Measurements from ENCODE around the gene TFE3.

Gene TFE3

DNA sequence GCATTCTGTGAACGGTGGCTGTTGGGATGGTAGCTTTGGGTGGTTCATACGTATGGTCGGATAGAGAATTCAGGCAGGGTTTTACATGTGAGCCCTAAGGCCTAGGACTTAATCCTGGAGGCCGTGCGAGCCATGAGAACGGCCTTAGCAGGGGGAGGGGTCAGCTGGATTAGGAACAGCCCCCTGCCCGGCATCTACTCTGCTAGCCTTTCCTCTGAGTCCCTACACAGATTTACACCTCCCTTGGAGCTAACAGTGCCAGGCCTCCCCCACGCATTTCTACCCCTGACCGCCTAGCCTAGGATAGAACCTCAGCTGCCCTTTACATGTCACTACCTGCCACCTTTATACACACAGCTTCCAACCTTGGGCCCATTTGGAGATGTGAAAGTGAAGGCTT, 23.5 kb upstream of the TFE3 start:
- no peak overlapping the region for H2AFZ ChIP-seq (ENCODE audit: low read length)
- H3K4me3 ChIP-seq (ENCODE audit: low read length), result no peak overlapping the region
- H4K20me1 ChIP-seq (ENCODE audit: insufficient read depth, low read length), result no peaks in the 10 kb centered on the region
- H3K36me3 ChIP-seq (replicated peaks; ENCODE audit: insufficient read depth, low read length), result no peaks in the 10 kb centered on the region
- H3F3A ChIP-seq (ENCODE audit: insufficient read depth, low read length), result no peaks in the 10 kb centered on the region
- H3K4me1 ChIP-seq (ENCODE audit: low read length), result no peaks in the 10 kb centered on the region
- H3K79me2 ChIP-seq (ENCODE audit: low read length), result no peaks in the 10 kb centered on the region
- H3K9ac ChIP-seq (ENCODE audit: low read length), result no peak overlapping the region
- no peaks in the 10 kb centered on the region for H3K9me2 ChIP-seq (replicated peaks; ENCODE audit: insufficient read depth, low read length)
- no peak overlapping the region for H3K4me2 ChIP-seq (ENCODE audit: low read depth, low read length)
- TF ChIP-seq EZH2 (optimal IDR thresholded peaks at IDR 0.05; ENCODE audit: low read depth, low read length) (no peak), EZH2phosphoT487 (IDR thresholded peaks at IDR 0.05; ENCODE audit: low read length) (no peak)
- TF ChIP-seq, protein P1, sequence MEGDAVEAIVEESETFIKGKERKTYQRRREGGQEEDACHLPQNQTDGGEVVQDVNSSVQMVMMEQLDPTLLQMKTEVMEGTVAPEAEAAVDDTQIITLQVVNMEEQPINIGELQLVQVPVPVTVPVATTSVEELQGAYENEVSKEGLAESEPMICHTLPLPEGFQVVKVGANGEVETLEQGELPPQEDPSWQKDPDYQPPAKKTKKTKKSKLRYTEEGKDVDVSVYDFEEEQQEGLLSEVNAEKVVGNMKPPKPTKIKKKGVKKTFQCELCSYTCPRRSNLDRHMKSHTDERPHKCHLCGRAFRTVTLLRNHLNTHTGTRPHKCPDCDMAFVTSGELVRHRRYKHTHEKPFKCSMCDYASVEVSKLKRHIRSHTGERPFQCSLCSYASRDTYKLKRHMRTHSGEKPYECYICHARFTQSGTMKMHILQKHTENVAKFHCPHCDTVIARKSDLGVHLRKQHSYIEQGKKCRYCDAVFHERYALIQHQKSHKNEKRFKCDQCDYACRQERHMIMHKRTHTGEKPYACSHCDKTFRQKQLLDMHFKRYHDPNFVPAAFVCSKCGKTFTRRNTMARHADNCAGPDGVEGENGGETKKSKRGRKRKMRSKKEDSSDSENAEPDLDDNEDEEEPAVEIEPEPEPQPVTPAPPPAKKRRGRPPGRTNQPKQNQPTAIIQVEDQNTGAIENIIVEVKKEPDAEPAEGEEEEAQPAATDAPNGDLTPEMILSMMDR (IDR thresholded peaks at IDR 0.05; ENCODE audit: low read length), result no peak
- no peaks in the 10 kb centered on the region for H3K9me3 ChIP-seq (replicated peaks; ENCODE audit: insufficient read depth, low read length)
- no peak overlapping the region for H3K27ac ChIP-seq (ENCODE audit: low read length)
- no peak for DNase-seq
- H3K27me3 ChIP-seq (replicated peaks; ENCODE audit: insufficient read depth, low read length), result no peaks in the 10 kb centered on the region

DNA sequence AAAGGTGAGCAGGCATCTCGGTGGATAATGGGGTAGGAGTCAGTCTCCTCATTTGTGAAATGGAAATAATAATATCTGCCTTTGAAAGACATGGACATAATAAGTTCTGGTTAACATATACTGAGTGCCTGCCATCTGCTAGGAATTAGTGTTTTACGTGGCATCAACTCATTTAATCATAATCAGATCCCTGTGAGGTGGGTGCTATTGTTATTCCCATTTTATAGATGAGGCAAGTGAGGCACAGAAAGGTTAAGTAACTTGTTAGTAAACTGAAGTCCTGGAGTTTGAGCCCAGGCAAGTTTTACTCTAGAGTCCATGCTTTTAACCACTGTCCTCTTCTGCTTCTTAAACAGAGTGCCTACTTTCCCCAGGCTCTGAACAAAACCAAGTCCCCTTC, 23.1 kb upstream of the TFE3 start:
- no peak overlapping the region for H3K4me3 ChIP-seq (ENCODE audit: low read length)

DNA sequence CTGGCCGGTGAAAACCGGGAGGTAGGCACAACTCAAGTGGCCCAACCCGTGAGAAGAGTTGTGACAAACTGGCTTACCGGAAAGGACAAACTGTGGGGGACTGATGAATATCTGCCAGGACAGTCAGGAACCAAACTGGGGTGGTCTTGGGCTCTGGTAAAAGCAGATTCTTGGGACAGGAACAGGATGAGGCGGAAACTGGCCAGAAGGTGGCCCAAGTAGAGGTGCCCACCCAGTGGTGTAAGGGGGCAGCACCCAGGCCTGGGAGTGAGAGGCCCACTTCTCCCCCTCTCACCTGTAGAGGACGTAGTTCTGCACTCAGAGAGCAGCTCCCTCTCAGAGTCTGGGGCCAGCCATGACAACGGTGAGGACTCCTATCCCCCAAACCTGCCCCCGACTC, 21.6 kb upstream of the TFE3 start:
- TF ChIP-seq, protein P1 (IDR thresholded peaks at IDR 0.05; ENCODE audit: low read length), result no peak
- TF ChIP-seq EZH2phosphoT487 (IDR thresholded peaks at IDR 0.05; ENCODE audit: low read length) (no peak), EZH2 (optimal IDR thresholded peaks at IDR 0.05; ENCODE audit: low read depth, low read length) (no peak)
- peaks cover 3% of the 10 kb centered on the region; the same call in 1 of the 2 replicates for H3K79me2 ChIP-seq (ENCODE audit: low read length)
- H3K9me3 ChIP-seq (replicated peaks; ENCODE audit: insufficient read depth, low read length), result no peaks in the 10 kb centered on the region
- no peaks in the 10 kb centered on the region for H3K27me3 ChIP-seq (replicated peaks; ENCODE audit: insufficient read depth, low read length)
- DNase-seq, result no peak
- no peaks in the 10 kb centered on the region for H3K4me1 ChIP-seq (ENCODE audit: low read length)
- no peaks in the 10 kb centered on the region for H3F3A ChIP-seq (ENCODE audit: insufficient read depth, low read length)
- no peak overlapping the region for H3K4me3 ChIP-seq (ENCODE audit: low read length)
- no peaks in the 10 kb centered on the region for H3K9me2 ChIP-seq (replicated peaks; ENCODE audit: insufficient read depth, low read length)
- H4K20me1 ChIP-seq (ENCODE audit: insufficient read depth, low read length), result no peaks in the 10 kb centered on the region
- no peak overlapping the region for H2AFZ ChIP-seq (ENCODE audit: low read length)
- no peak overlapping the region for H3K4me2 ChIP-seq (ENCODE audit: low read depth, low read length)
- no peaks in the 10 kb centered on the region for H3K36me3 ChIP-seq (replicated peaks; ENCODE audit: insufficient read depth, low read length)
- H3K9ac ChIP-seq (ENCODE audit: low read length), result no peak overlapping the region
- no peak overlapping the region for H3K27ac ChIP-seq (ENCODE audit: low read length)

More for the DNA sequence above, 23.1 kb upstream of the TFE3 start:
- Histone ChIP-seq H3K9me3 (replicated peaks; ENCODE audit: insufficient read depth, low read length) (no peaks in the 10 kb centered on the region), H3K4me1 (ENCODE audit: low read length) (no peaks in the 10 kb centered on the region), H3K36me3 (replicated peaks; ENCODE audit: insufficient read depth, low read length) (no peaks in the 10 kb centered on the region), H3F3A (ENCODE audit: insufficient read depth, low read length) (no peaks in the 10 kb centered on the region), H4K20me1 (ENCODE audit: insufficient read depth, low read length) (no peaks in the 10 kb centered on the region), H3K79me2 (ENCODE audit: low read length) (no peaks in the 10 kb centered on the region), H3K9ac (ENCODE audit: low read length) (no peak overlapping the region), H3K27ac (ENCODE audit: low read length) (no peak overlapping the region), H3K4me2 (ENCODE audit: low read depth, low read length) (no peak overlapping the region), H2AFZ (ENCODE audit: low read length) (no peak overlapping the region), H3K27me3 (replicated peaks; ENCODE audit: insufficient read depth, low read length) (no peaks in the 10 kb centered on the region), H3K9me2 (replicated peaks; ENCODE audit: insufficient read depth, low read length) (no peaks in the 10 kb centered on the region)
- DNase-seq, result no peak
- no peak for TF ChIP-seq EZH2phosphoT487 (IDR thresholded peaks at IDR 0.05; ENCODE audit: low read length)
- no peak for TF ChIP-seq EZH2 (optimal IDR thresholded peaks at IDR 0.05; ENCODE audit: low read depth, low read length)
- TF ChIP-seq, protein P1 (IDR thresholded peaks at IDR 0.05; ENCODE audit: low read length), result no peak
